Measurements from ENCODE around the gene AGXT2.

GRCh38 chr5:35023391-35024178 lies 24.2 kb downstream of the AGXT2 start:
- TF ChIP-seq ZNF280B (CRISPR knock-in tag; IDR thresholded peaks at IDR 0.05; ENCODE audit: borderline replicate concordance) (no peak), EZH2 (conservative IDR thresholded peaks at IDR 0.05; ENCODE audit: low read depth, low read length) (no peak), FOXJ3 (CRISPR knock-in tag; IDR thresholded peaks at IDR 0.05; ENCODE audit: borderline replicate concordance) (no peak), MNT (IDR thresholded peaks at IDR 0.05) (no peak), ARNTL (CRISPR knock-in tag; IDR thresholded peaks at IDR 0.05) (no peak)
